ENCODE data around the gene VEPH1.

- no peak for TF ChIP-seq EZH2 (IDR thresholded peaks at IDR 0.05; ENCODE audit: insufficient read depth, poor library complexity, severe bottlenecking)
- TF ChIP-seq EZH2phosphoT487 (IDR thresholded peaks at IDR 0.05; ENCODE audit: insufficient read depth, low read depth): no peak
These were observed 92.3 kb downstream of the VEPH1 start for GRCh38 chr3:157410945-157411344.

All from GM23248 (cell line).